ENCODE data around the gene GTF2H4.
"Not testable (repeated sequence)": the region's sequence is repeated elsewhere in the genome, so short reads cannot be mapped to it uniquely, and the experiment has no call there.

Gene GTF2H4

GRCh38 chr6:30895343-30895742 is 12.7 kb upstream of the GTF2H4 start:
- no peak for DNase-seq (ENCODE audit: low read depth)

DNA sequence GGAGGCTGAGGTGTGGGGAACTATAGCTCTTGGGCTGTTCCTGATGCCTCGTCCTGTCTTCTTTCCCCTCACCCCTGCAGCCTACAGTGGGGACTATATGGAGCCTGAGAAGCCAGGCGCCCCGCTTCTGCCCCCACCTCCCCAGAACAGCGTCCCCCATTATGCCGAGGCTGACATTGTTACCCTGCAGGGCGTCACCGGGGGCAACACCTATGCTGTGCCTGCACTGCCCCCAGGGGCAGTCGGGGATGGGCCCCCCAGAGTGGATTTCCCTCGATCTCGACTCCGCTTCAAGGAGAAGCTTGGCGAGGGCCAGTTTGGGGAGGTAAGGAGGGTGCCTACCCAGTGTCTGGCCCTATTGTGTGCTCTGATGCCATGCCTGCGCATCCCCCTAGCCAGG is 11.5 kb upstream of the GTF2H4 start:
- DNase-seq (ENCODE audit: low read depth): no peak

DNA sequence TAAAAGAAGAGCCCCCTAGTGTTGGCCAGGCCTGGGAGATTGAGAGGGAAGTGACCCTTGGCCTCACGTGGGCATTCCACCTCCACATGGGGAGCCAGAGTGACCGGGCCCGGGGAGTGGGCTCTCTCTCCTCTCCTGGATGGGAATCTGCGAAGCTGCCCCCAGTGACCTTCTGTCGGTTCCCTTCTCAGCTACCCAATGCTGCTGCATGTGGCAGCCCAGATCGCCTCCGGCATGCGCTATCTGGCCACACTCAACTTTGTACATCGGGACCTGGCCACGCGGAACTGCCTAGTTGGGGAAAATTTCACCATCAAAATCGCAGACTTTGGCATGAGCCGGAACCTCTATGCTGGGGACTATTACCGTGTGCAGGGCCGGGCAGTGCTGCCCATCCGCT is 10.1 kb upstream of the GTF2H4 start:
- DNase-seq (ENCODE audit: low read depth): no peak

DNA sequence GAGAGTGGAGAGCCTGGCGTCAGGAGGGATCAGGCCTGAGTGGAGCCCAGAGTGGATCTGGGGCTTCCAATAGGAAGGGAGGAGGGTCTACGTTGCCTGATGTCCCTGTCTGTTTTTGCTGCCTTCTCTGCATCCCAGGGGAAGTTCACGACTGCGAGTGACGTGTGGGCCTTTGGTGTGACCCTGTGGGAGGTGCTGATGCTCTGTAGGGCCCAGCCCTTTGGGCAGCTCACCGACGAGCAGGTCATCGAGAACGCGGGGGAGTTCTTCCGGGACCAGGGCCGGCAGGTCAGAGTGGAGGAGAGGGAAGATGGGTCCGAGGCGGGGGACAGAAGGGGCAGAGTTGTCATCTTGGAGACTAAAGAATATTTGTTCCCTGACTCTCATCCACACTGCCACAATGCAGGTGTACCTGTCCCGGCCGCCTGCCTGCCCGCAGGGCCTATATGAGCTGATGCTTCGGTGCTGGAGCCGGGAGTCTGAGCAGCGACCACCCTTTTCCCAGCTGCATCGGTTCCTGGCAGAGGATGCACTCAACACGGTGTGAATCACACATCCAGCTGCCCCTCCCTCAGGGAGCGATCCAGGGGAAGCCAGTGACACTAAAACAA is 9.2 kb upstream of the GTF2H4 start:
- no peak for DNase-seq (ENCODE audit: low read depth)

DNA sequence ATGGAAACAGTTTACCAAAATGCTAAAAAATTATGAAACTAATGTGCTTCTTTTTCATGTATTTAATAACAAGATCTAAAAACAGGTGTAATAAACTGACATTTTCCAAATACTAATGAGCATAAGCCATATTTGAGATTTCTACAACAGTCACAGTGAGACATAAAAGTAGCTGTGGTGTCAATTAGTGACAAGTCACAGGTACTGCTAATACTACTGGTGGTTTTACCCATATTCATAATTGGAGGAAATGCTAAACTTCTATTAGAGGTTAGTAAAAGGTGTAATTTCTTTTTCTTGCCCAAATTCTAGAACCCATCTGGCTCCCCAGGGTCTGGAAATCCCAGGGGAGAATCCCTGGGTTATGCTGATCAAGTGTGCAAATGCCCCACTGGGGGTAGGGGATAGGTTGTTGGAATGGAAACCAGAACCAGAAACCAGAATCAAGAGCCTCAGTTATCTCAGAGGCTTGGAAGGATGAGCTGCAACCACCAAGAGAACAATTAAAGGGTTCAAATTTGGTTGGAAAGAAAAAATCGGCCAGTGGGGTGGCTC is 7.1 kb upstream of the GTF2H4 start:
- DNase-seq (ENCODE audit: low read depth): no peak

DNA sequence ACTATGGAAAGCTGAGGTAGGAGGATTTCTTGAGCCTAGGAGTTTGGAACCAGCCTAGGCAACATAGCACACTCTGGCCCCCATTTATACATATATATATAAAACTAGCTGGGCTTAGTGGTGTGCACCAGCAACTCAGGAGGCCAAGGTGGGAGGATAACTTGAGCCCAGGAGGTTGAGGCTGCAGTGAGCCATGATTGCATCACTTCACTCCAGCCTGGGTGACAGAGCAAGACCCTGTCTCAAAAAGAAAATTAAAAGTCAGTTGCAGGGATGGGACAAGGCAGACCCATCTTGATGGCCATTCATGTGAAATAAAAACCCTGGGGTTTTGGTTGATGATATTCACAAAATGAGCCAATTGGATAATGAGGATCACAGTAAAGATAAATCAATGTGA is 6.6 kb upstream of the GTF2H4 start:
- no peak for DNase-seq (ENCODE audit: low read depth)

DNA sequence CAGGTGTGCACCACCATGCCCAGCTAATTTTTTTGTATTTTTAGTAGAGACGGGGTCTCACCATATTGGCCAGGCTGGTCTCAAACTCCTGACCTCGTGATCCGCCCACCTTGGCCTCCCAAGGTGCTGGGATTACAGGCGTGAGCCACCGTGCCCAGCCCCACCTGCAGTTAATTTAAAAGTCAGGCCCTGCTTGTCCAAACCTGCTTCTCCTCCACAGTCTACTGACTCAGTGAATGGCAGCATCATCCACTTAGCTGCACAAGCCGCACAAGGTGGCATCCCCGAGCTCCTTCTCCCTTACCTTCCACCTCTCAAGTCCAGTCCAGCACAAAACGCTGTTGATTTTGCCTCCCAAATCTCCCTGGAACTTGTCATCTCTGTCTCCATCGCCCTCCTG is 5.8 kb upstream of the GTF2H4 start:
- not testable (repeated sequence) for DNase-seq (ENCODE audit: low read depth)

DNA sequence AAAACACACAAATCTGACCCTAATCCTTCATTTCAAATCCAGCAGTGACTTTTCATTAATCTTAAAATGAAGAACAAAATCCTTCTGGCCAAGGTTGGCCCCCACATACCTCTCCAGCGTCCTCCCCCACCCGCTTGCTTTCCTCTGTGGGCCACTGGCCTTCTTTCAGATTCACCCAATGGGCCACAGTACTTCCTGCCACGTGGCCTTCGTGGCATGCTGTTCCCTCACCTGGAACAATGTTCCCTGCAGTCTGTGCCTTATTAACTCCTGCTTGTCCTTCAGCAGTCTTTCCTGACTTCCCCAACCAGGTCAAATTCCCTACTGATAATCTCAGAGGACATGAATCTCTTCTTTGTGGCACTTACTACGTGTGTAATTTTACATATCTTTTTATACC is 5.3 kb upstream of the GTF2H4 start:
- no peak for DNase-seq (ENCODE audit: low read depth)

DNA sequence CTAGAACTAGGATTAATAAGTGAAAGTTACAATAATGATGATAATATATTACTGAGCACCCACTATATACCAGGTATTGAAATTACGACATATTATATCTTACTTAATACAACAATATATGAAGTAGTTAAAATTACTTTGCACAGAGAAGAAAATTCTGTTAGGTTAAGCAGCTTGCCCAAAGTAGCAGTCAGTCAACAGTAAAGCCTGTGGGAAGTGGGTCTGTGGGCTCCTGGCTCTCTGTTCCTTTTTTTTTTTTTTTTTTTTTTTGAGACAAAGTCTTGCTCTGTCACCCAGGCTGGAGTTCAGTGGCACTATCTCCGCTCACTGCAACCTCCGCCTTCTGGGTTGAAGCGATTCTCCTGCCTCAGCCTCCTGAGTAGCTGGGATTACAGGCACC is 4.8 kb upstream of the GTF2H4 start:
- DNase-seq (ENCODE audit: low read depth): no peak

DNA sequence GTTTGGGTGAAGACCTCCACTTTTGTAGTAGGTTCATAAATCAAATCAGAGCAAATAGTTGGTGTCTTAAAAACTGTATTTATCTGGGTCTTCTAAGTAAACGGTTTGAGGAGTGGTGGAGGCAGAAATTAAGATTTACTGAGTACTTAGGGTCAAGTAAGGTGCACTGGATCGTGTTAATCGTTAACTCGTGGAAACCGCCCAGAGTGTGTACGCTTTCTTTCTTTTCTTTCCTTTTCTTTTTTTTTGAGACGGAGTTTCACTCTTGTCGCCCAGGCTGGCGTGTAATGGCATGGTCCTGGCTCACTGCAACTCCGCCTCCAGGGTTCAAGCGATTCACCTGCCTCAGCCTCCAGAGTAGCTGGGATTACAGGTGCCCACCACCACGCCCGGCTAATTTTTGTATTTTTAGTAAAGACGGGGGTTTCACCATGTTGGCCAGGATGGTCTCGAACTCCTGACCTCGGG is 683 bp upstream of the GTF2H4 start:
- not testable (repeated sequence) for DNase-seq (ENCODE audit: low read depth)

DNA sequence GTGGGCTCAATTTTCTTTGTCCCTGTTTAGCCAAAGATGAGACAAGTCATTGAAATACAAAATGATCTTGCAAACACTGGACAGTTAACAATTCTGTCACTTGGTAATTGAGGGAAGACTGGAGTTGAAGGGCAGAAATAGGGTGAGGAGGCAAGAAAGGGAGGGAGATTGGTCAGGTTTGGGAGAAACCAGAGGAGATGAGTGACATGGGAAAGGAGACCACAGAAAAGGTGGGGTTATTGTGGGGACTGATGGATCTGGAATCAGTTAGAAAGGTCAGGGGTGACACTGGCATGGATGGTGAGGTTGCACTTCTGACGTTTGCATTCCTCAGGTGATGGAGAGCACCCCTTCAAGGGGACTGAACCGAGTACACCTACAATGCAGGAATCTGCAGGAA is 693 bp downstream of the GTF2H4 start:
- DNase-seq (ENCODE audit: low read depth): no peak

GRCh38 chr6:30910473-30910872 is 2.5 kb downstream of the GTF2H4 start:
- not testable (repeated sequence) for DNase-seq (ENCODE audit: low read depth)

DNA sequence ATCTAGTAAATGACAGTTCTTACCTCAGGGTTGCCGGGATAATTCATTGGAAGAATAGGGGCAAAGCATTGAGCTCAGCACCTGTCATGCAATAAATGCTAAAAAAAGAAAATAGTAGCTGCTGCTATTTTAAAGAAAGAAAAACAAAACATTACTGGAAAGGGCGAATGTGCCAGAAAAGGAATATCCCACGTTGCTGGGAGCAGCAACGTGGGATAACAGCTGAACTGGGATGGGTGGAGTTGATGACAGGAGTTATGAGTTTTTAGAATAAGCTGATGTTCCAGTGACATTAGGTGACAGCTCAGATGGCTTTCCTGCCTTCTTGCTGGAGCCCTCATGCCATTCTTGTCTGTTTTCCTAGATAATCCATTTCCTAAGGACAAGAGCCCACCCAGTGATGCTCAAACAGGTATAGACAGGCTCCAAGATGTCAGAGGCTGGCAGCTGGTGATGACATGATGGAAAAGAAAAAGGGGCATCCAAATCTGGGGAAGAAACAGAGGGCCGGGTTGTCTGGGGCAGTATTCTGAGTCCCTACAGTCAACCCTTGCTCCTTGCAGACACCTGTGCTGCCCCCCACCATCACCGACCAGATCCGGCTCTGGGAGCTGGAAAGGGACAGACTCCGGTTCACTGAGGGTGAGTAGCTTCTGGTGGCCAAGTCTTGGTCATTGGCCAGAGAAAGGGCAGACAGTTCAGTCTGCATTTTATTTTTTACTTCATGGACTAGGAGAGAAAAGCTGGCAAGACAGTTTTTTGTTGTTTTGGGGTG is 4.9 kb downstream of the GTF2H4 start:
- no peak for DNase-seq (ENCODE audit: low read depth)

- DNase-seq (ENCODE audit: low read depth): no peak
Observed at GRCh38 chr6:30913721-30914075, 5.7 kb downstream of the GTF2H4 start.

GRCh38 chr6:30914076-30914853 is 6.3 kb downstream of the GTF2H4 start, which contains the start of gene VARS2:
VARS2 (plus strand) TSS chr6:30914238; CDS start chr6:30914837, 599 bp downstream.
- peak; percentile 66 for DNase-seq (ENCODE audit: low read depth)

GRCh38 chr6:30914854-30915590 is 7.0 kb downstream of the GTF2H4 start:
- no peak for DNase-seq (ENCODE audit: low read depth)

DNA sequence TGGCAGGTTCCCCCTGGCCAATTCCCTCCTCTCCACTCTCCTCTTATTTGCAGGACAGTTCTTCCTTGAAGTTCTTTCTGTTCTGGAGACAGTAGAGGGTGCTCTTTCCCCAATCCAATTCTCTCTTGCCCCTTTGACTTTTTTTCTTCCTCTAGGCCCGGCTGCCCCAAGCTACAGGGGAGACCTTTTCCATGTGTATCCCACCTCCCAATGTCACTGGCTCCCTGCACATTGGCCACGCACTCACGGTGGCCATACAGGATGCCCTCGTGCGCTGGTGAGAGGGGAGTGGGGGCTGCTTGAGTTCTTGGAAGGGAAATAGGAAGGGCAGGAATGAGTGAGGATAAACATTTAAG is 7.6 kb downstream of the GTF2H4 start:
- DNase-seq (ENCODE audit: low read depth): no peak

GRCh38 chr6:30917041-30917440 is 9.0 kb downstream of the GTF2H4 start:
- no peak for DNase-seq (ENCODE audit: low read depth)

- no peak for DNase-seq (ENCODE audit: low read depth)
Observed at GRCh38 chr6:30917487-30917886, 9.5 kb downstream of the GTF2H4 start.

GRCh38 chr6:30918670-30919069 is 10.7 kb downstream of the GTF2H4 start:
- no peak for DNase-seq (ENCODE audit: low read depth)

DNA sequence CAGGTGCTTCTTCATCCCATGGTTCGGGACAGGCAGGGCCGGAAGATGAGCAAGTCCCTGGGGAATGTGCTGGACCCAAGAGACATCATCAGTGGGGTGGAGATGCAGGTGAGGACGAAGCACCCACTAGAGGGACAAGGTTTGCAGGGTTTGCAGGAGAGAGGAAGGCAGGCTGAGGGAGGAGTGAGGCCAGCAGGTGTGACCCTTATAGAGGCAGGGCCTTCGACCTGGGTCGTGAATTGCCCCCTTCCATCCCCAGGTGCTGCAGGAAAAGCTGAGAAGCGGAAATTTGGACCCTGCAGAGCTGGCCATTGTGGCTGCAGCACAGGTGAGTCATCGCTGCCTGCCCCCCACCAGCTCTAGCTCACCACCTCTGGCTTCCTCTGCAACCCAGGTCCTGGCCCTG is 14.4 kb downstream of the GTF2H4 start:
- no peak for DNase-seq (ENCODE audit: low read depth)

- not testable (repeated sequence) for DNase-seq (ENCODE audit: low read depth)
Observed at GRCh38 chr6:30924040-30924627, 16.1 kb downstream of the GTF2H4 start.

All from stimulated activated CD8-positive, alpha-beta memory T cell treated with anti-CD3 and anti-CD28 coated beads, Interleukin-7, amount 100 ng/mL, for 24 hours (primary cell).